Esophagus (tissue), 2 donors: Measurements from ENCODE around the gene ITGB4. TPM values are rescaled to one million over a fixed set of nuclear protein-coding genes. Genes with fewer than 3 reads are reported as not detected.

Experiments used
- H3K27ac ChIP-seq, 2 donors: one replicate each; pipeline ENCODE4 v1.5.1; 2013; ENCODE audit warnings: low read depth in 2 of 2, mild to moderate bottlenecking in 2 of 2, inconsistent platforms in 1 of 2, low read length in 1 of 2, moderate library complexity in 1 of 2
- H3K27me3 ChIP-seq, 2 donors: one replicate each; pipeline ENCODE4 v1.6.1; 2013; ENCODE audit warnings: low read length in 2 of 2, control low read depth in 1 of 2, mild to moderate bottlenecking in 1 of 2; ENCODE audit not compliant: insufficient read depth in 2 of 2, control insufficient read depth in 1 of 2
- H3K36me3 ChIP-seq, 2 donors: one replicate each; pipeline ENCODE4 v1.6.1; 2013; ENCODE audit warnings: low read length in 1 of 2; ENCODE audit not compliant: control insufficient read depth in 2 of 2, insufficient read depth in 2 of 2
- H3K4me1 ChIP-seq, 2 donors: one replicate each; pipeline ENCODE4 v1.6.1; 2013; ENCODE audit warnings: low read length in 1 of 2; ENCODE audit not compliant: control insufficient read depth in 2 of 2, insufficient read depth in 2 of 2
- H3K4me3 ChIP-seq, 2 donors: one replicate each; pipeline ENCODE4 v1.5.1; 2013; ENCODE audit warnings: low read length in 2 of 2, mild to moderate bottlenecking in 2 of 2, low read depth in 1 of 2, moderate library complexity in 1 of 2
- H3K9me3 ChIP-seq, 2 donors: one replicate each; pipeline ENCODE4 v1.6.1; 2013; ENCODE audit warnings: mild to moderate bottlenecking in 2 of 2, low read depth in 1 of 2, low read length in 1 of 2, moderate library complexity in 1 of 2; ENCODE audit not compliant: control insufficient read depth in 2 of 2, insufficient read depth in 1 of 2
- WGBS, 2 donors: extraction: QIAGEN DNeasy Blood & Tissue Kit; methylation state at CpG; one replicate each; pipeline ENCODE4 v1.1.7; 2013; 5-methylcytosine and 5-hydroxymethylcytosine counted together
- polyA plus RNA-seq, 2 donors: library from polyadenylated mRNA; stranded (reverse); fragments of 200-250 nt; gene quantifications; one replicate each; pipeline ENCODE4 v1.2.3, GENCODE V29; 2013
- donor health status: healthy with polysubstance abuse.
- donor health status: Bipolar disorder and iron deficiency.

Gene ITGB4
- polyA plus RNA-seq, 2 donors, result 48.4 to 63.2 TPM

GRCh38 chr17:75707079-75707571 lies 14.1 kb upstream of the ITGB4 start:
- Histone ChIP-seq H3K27ac (peak overlapping the region; percentile 55 to 62), H3K36me3 (peaks cover 23 to 43% of the 10 kb centered on the region in 2 donors), H3K4me1 (peaks cover 5 to 7% of the 10 kb centered on the region in 2 donors), H3K9me3 (no peaks in the 10 kb centered on the region), H3K4me3 (no peak overlapping the region), H3K27me3 (no peaks in the 10 kb centered on the region)
- 45 to 64% methylated on average over 12 of the region's 12 CpGs for WGBS, 2 donors

GRCh38 chr17:75712446-75712845 lies 8.8 kb upstream of the ITGB4 start:
- 53 to 64% methylated on average over 2 of the region's 2 CpGs for WGBS, 2 donors
- H3K9me3 ChIP-seq, result no peaks in the 10 kb centered on the region
- no peaks in the 10 kb centered on the region for H3K4me1 ChIP-seq
- no peak overlapping the region for H3K27ac ChIP-seq
- H3K36me3 ChIP-seq, result peaks cover 2% of the 10 kb centered on the region in 2 donors
- no peaks in the 10 kb centered on the region for H3K27me3 ChIP-seq
- H3K4me3 ChIP-seq, result no peak overlapping the region

- Histone ChIP-seq H3K4me3 (no peak overlapping the region), H3K9me3 (peaks cover 0 to 6% of the 10 kb centered on the region in 2 donors), H3K27ac (no peak overlapping the region), H3K36me3 (peaks cover 0 to 10% of the 10 kb centered on the region in 2 donors), H3K4me1 (peaks cover 0 to 30% of the 10 kb centered on the region in 2 donors), H3K27me3 (no peaks in the 10 kb centered on the region)
- WGBS, 2 donors, result 97 to 98% methylated on average over 2 of the region's 2 CpGs
Observed at GRCh38 chr17:75719732-75720131, 1.5 kb upstream of the ITGB4 start.

GRCh38 chr17:75721463-75722011 lies 278 bp downstream of the ITGB4 start:
- H3K4me3 ChIP-seq, result peak overlapping the region; percentile 51 to 87
- H3K9me3 ChIP-seq, result peaks cover 0 to 6% of the 10 kb centered on the region in 2 donors
- H3K4me1 ChIP-seq, result peaks cover 0 to 31% of the 10 kb centered on the region in 2 donors
- peak overlapping the region; percentile 75 to 93 for H3K27ac ChIP-seq
- H3K27me3 ChIP-seq, result no peaks in the 10 kb centered on the region
- H3K36me3 ChIP-seq, result peaks cover 0 to 19% of the 10 kb centered on the region in 2 donors
- 11 to 16% methylated on average over 30 to 33 of the region's 33 CpGs for WGBS, 2 donors

GRCh38 chr17:75722076-75722475 lies 817 bp downstream of the ITGB4 start:
- Histone ChIP-seq H3K9me3 (peaks cover 0 to 6% of the 10 kb centered on the region in 2 donors), H3K4me1 (peaks cover 0 to 31% of the 10 kb centered on the region in 2 donors), H3K4me3 (peak overlapping the region; percentile 51 to 87), H3K27ac (peak overlapping the region; percentile 75 to 93), H3K27me3 (no peaks in the 10 kb centered on the region), H3K36me3 (peaks cover 0 to 19% of the 10 kb centered on the region in 2 donors)
- 40 to 57% methylated on average over 5 of the region's 5 CpGs for WGBS, 2 donors

- Histone ChIP-seq H3K36me3 (peaks cover 0 to 23% of the 10 kb centered on the region in 2 donors), H3K27ac (peak overlapping the region; percentile 75 to 93), H3K27me3 (no peaks in the 10 kb centered on the region), H3K4me1 (peaks cover 0 to 31% of the 10 kb centered on the region in 2 donors), H3K4me3 (peak overlapping the region; percentile 51 to 87), H3K9me3 (peaks cover 0 to 6% of the 10 kb centered on the region in 2 donors)
- WGBS, 2 donors, result 51 to 60% methylated on average over 9 of the region's 9 CpGs
Observed at GRCh38 chr17:75722542-75723095, 1.4 kb downstream of the ITGB4 start.

- Histone ChIP-seq H3K27ac (peak overlapping the region; percentile 75 to 93), H3K36me3 (peaks cover 0 to 29% of the 10 kb centered on the region in 2 donors), H3K27me3 (no peaks in the 10 kb centered on the region), H3K4me1 (peaks cover 0 to 31% of the 10 kb centered on the region in 2 donors), H3K4me3 (peak overlapping the region; percentile 51 to 87), H3K9me3 (peaks cover 0 to 6% of the 10 kb centered on the region in 2 donors)
- 42 to 43% methylated on average over 18 of the region's 18 CpGs for WGBS, 2 donors
Observed at GRCh38 chr17:75723171-75723930, 2.1 kb downstream of the ITGB4 start.

- Histone ChIP-seq H3K4me1 (peaks cover 0 to 31% of the 10 kb centered on the region in 2 donors), H3K9me3 (peaks cover 0 to 6% of the 10 kb centered on the region in 2 donors), H3K27me3 (no peaks in the 10 kb centered on the region), H3K4me3 (no peak overlapping the region), H3K27ac (peak overlapping the region; percentile 75 to 93), H3K36me3 (peaks cover 0 to 32% of the 10 kb centered on the region in 2 donors)
- WGBS, 2 donors, result 69 to 72% methylated on average over 23 of the region's 23 CpGs
Observed at GRCh38 chr17:75724016-75725003, 3.1 kb downstream of the ITGB4 start.

GRCh38 chr17:75725504-75725903 lies 4.2 kb downstream of the ITGB4 start:
- Histone ChIP-seq H3K4me1 (peaks cover 0 to 28% of the 10 kb centered on the region in 2 donors), H3K36me3 (peaks cover 0 to 34% of the 10 kb centered on the region in 2 donors), H3K4me3 (no peak overlapping the region), H3K27ac (no peak overlapping the region), H3K27me3 (no peaks in the 10 kb centered on the region), H3K9me3 (peaks cover 0 to 2% of the 10 kb centered on the region in 2 donors)
- WGBS, 2 donors, result 89% methylated on average over 7 of the region's 7 CpGs
